ENCODE data around the gene DHRS9. TPM values are rescaled to one million over a fixed set of nuclear protein-coding genes. Genes with fewer than 3 reads are reported as not detected.

Gene DHRS9
- total RNA-seq, 4 donors from 2014 or later: 0.26 to 0.91 (median 0.48) TPM; not detected in 1

GRCh38 chr2:169081551-169081950 lies 12.2 kb downstream of the DHRS9 start:
- no peaks in the 10 kb centered on the region for H3K9me3 ChIP-seq
- no peak overlapping the region for H3K4me3 ChIP-seq
- intact Hi-C loops (cut with DNase I; ENCODE audit: low total_unique reads): no loop called here
- H3K36me3 ChIP-seq: no peaks in the 10 kb centered on the region
- no peaks in the 10 kb centered on the region for H3K27me3 ChIP-seq
- no peak for DNase-seq
- no peak for TF ChIP-seq POLR2A (IDR thresholded peaks at IDR 0.05)
- no peak for TF ChIP-seq CTCF (IDR thresholded peaks at IDR 0.05)
- H3K27ac ChIP-seq: no peak overlapping the region
- H3K4me1 ChIP-seq: no peaks in the 10 kb centered on the region

GRCh38 chr2:169082995-169083394 lies 13.6 kb downstream of the DHRS9 start:
- H3K36me3 ChIP-seq: no peaks in the 10 kb centered on the region
- no peak overlapping the region for H3K4me3 ChIP-seq
- intact Hi-C loops (cut with DNase I; ENCODE audit: low total_unique reads): no loop called here
- no peaks in the 10 kb centered on the region for H3K9me3 ChIP-seq
- DNase-seq: no peak
- no peak overlapping the region for H3K27ac ChIP-seq
- H3K27me3 ChIP-seq: no peaks in the 10 kb centered on the region
- TF ChIP-seq POLR2A (IDR thresholded peaks at IDR 0.05) (no peak), CTCF (IDR thresholded peaks at IDR 0.05) (no peak)
- no peaks in the 10 kb centered on the region for H3K4me1 ChIP-seq

GRCh38 chr2:169086893-169087467 lies 17.6 kb downstream of the DHRS9 start:
- no peak overlapping the region for H3K4me3 ChIP-seq
- DNase-seq: no peak
- no peaks in the 10 kb centered on the region for H3K4me1 ChIP-seq
- no peaks in the 10 kb centered on the region for H3K36me3 ChIP-seq
- no peaks in the 10 kb centered on the region for H3K27me3 ChIP-seq
- intact Hi-C loops (cut with DNase I; ENCODE audit: low total_unique reads): no loop called here
- no peaks in the 10 kb centered on the region for H3K9me3 ChIP-seq
- TF ChIP-seq CTCF (IDR thresholded peaks at IDR 0.05): no peak
- no peak for TF ChIP-seq POLR2A (IDR thresholded peaks at IDR 0.05)
- no peak overlapping the region for H3K27ac ChIP-seq

GRCh38 chr2:169087757-169088379 lies 18.5 kb downstream of the DHRS9 start:
- no peak for TF ChIP-seq CTCF (IDR thresholded peaks at IDR 0.05)
- TF ChIP-seq POLR2A (IDR thresholded peaks at IDR 0.05): no peak
- no peaks in the 10 kb centered on the region for H3K4me1 ChIP-seq
- intact Hi-C loops (cut with DNase I; ENCODE audit: low total_unique reads): no loop called here
- H3K9me3 ChIP-seq: no peaks in the 10 kb centered on the region
- no peaks in the 10 kb centered on the region for H3K27me3 ChIP-seq
- H3K36me3 ChIP-seq: no peaks in the 10 kb centered on the region
- H3K27ac ChIP-seq: no peak overlapping the region
- no peak overlapping the region for H3K4me3 ChIP-seq
- DNase-seq: no peak

GRCh38 chr2:169089182-169089581 lies 19.8 kb downstream of the DHRS9 start:
- DNase-seq: no peak
- Histone ChIP-seq H3K4me1 (no peaks in the 10 kb centered on the region), H3K27me3 (no peaks in the 10 kb centered on the region), H3K4me3 (no peak overlapping the region), H3K9me3 (no peaks in the 10 kb centered on the region), H3K27ac (no peak overlapping the region), H3K36me3 (no peaks in the 10 kb centered on the region)
- no peak for TF ChIP-seq POLR2A (IDR thresholded peaks at IDR 0.05)
- TF ChIP-seq CTCF (IDR thresholded peaks at IDR 0.05): no peak
- intact Hi-C loops (cut with DNase I; ENCODE audit: low total_unique reads): no loop called here

Measured in uterus (tissue), 4 donors.